GM12891 (cell line): Measurements from ENCODE around the gene TGFA.

ENCODE experiments used
- DNase-seq: peaks from one replicate; pipeline ENCODE4 v3.0.0; 2011; ENCODE audit warnings: low spot score; ENCODE audit not compliant: insufficient read length
- FAIRE-seq: peaks from 2 replicates; lab custom pipeline; 2011; peaks lifted over from hg19 to GRCh38; lab: Jason Lieb, UNC
- PAX5 ChIP-seq: IDR thresholded peaks from 2 replicates; pipeline ENCODE4 v1.6.1; 2011; ENCODE audit warnings: low read length, moderate library complexity, mild to moderate bottlenecking; ENCODE audit not compliant: insufficient read depth, severe bottlenecking
- POLR2A ChIP-seq: IDR thresholded peaks from 2 replicates; pipeline ENCODE4 v1.6.1; 2011; ENCODE audit warnings: low read depth, low read length, control low read depth
- POLR2AphosphoS5 ChIP-seq: IDR thresholded peaks from 2 replicates; pipeline ENCODE4 v1.6.1; 2011; ENCODE audit warnings: low read depth, low read length, control low read depth
- POU2F2 ChIP-seq: IDR thresholded peaks from 2 replicates; pipeline ENCODE4 v1.6.1; 2011; ENCODE audit warnings: low read depth, mild to moderate bottlenecking, control low read depth, low read length, moderate library complexity
- SPI1 ChIP-seq: IDR thresholded peaks from 2 replicates; pipeline ENCODE4 v1.6.1; 2011; ENCODE audit warnings: low read depth, low read length, control low read depth
- TAF1 ChIP-seq: IDR thresholded peaks from 2 replicates; pipeline ENCODE4 v1.6.1; 2011; ENCODE audit warnings: low read depth, low read length, control low read depth

Gene TGFA

GRCh38 chr2:70546376-70546775 lies 7.2 kb downstream of the TGFA start:
- TF ChIP-seq PAX5 (no peak), POLR2A (no peak), TAF1 (no peak), SPI1 (no peak), POU2F2 (no peak), POLR2AphosphoS5 (no peak)
- FAIRE-seq (no peak), DNase-seq (no peak)

GRCh38 chr2:70541481-70542020 lies 12.1 kb downstream of the TGFA start:
- no peak for FAIRE-seq
- no peak for TF ChIP-seq POLR2AphosphoS5
- no peak for TF ChIP-seq POU2F2
- DNase-seq = no peak

- DNase-seq (no peak), FAIRE-seq (no peak)
- TF ChIP-seq POLR2A (no peak), PAX5 (no peak), TAF1 (no peak), POU2F2 (no peak), POLR2AphosphoS5 (no peak), SPI1 (no peak)
Observed at GRCh38 chr2:70537840-70538239, 15.8 kb downstream of the TGFA start.

GRCh38 chr2:70536517-70537055 lies 17.0 kb downstream of the TGFA start:
- DNase-seq (no peak), FAIRE-seq (no peak)
- TF ChIP-seq TAF1 (no peak), SPI1 (no peak), PAX5 (no peak), POLR2A (no peak), POU2F2 (no peak), POLR2AphosphoS5 (no peak)

GRCh38 chr2:70535573-70535972 lies 18.1 kb downstream of the TGFA start:
- no peak for FAIRE-seq
- no peak for DNase-seq
- TF ChIP-seq POLR2A (no peak), PAX5 (no peak), TAF1 (no peak), POU2F2 (no peak), SPI1 (no peak), POLR2AphosphoS5 (no peak)

GRCh38 chr2:70534183-70534836 lies 19.3 kb downstream of the TGFA start:
- FAIRE-seq = no peak

GRCh38 chr2:70532244-70532935 lies 21.2 kb downstream of the TGFA start:
- DNase-seq (no peak), FAIRE-seq (no peak)
- no peak for TF ChIP-seq SPI1
- TF ChIP-seq PAX5 = no peak
- no peak for TF ChIP-seq POLR2A
- TF ChIP-seq POLR2AphosphoS5 = no peak
- no peak for TF ChIP-seq POU2F2
- no peak for TF ChIP-seq TAF1

More at GRCh38 chr2:70534183-70534836, 19.3 kb downstream of the TGFA start:
- DNase-seq = no peak
- no peak for TF ChIP-seq POU2F2
- no peak for TF ChIP-seq PAX5
- no peak for TF ChIP-seq POLR2A
- no peak for TF ChIP-seq POLR2AphosphoS5
- TF ChIP-seq TAF1 = no peak
- no peak for TF ChIP-seq SPI1

- no peak for FAIRE-seq
- no peak for DNase-seq
- TF ChIP-seq SPI1 (no peak; the same call in 1 of the 2 replicates), POLR2AphosphoS5 (no peak), PAX5 (no peak), POU2F2 (no peak), POLR2A (no peak), TAF1 (no peak)
Observed at GRCh38 chr2:70531419-70532086, 22.1 kb downstream of the TGFA start.

GRCh38 chr2:70529610-70530009 lies 24.0 kb downstream of the TGFA start:
- DNase-seq (no peak), FAIRE-seq (no peak)
- TF ChIP-seq POLR2AphosphoS5 (no peak), PAX5 (no peak), SPI1 (no peak), POLR2A (no peak), TAF1 (no peak), POU2F2 (no peak)

GRCh38 chr2:70528929-70529328 lies 24.7 kb downstream of the TGFA start:
- FAIRE-seq (no peak), DNase-seq (no peak)
- TF ChIP-seq POLR2AphosphoS5 (no peak), SPI1 (no peak), POU2F2 (no peak), POLR2A (no peak), PAX5 (no peak), TAF1 (no peak)
